Measurements from ENCODE around the gene ZBTB44. TPM values are rescaled to one million over a fixed set of nuclear protein-coding genes. Genes with fewer than 3 reads are reported as not detected.

Gene ZBTB44
- polyA plus RNA-seq, 2 donors: 6.7 to 7.2 TPM

- 94 to 96% methylated on average over 11 of the region's 11 CpGs for WGBS, 2 donors
- peaks cover 0 to 46% of the 10 kb centered on the region in 2 donors for H3K36me3 ChIP-seq (ENCODE audit: control insufficient read depth in 2 of 2, insufficient read depth in 2 of 2, low read length in 1 of 2)
- H3K4me3 ChIP-seq (ENCODE audit: low read depth in 1 of 2, low read length in 2 of 2): no peak overlapping the region
Measured at GRCh38 chr11:130204703-130205095, 110.0 kb downstream of the ZBTB44 start.

DNA sequence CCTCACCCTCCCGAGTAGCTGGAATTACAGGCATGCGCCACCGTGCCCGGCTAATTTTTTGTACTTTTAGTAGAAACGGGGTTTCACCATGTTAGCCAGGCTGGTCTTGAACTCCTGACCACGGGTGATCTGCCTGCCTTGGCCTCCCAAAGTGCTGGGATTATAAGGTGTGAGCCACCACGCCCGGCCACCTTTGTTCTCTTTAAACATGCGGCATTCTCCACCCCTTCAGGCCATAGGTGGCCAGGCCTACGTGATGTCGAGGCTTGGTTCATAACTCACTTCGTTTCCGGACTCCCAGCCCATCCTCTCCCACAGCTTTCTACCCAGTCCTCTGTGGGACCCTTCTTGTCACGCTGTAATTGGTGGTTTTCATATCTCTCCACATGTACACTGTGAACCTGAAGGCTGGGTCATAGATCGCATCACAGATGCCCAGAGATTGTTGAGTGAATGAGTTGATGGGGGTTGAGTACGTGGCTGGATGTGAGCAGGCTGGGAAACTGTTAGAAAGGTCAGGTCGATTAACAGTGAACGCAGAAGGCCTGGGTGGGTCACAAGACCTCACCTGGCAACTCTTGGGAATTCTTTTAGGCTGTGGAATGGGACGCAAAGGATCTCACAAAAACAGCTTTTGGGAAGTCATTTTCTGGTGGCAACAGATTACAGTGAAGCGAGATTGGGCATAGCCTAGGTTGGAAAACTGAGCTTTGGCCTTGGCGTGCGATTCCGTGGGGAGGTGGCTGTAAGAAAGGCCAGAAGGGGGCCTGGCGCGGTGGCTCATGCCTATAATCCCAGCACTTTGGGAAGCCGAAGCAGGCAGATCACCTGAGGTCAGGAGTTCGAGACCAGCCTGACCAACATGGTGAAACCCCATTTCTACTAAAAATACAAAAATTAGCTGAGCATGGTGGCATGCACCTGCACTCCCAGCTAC lies 110.7 kb downstream of the ZBTB44 start:
- no peaks in the 10 kb centered on the region for H3K9me3 ChIP-seq (ENCODE audit: control insufficient read depth in 2 of 2, insufficient read depth in 1 of 2, low read depth in 1 of 2, low read length in 1 of 2)
- H3K4me1 ChIP-seq (ENCODE audit: control insufficient read depth in 2 of 2, insufficient read depth in 2 of 2, low read length in 1 of 2): no peaks in the 10 kb centered on the region
- H3K27me3 ChIP-seq (ENCODE audit: control insufficient read depth in 1 of 2, insufficient read depth in 2 of 2, low read length in 2 of 2): no peaks in the 10 kb centered on the region
- no peak overlapping the region for H3K27ac ChIP-seq (ENCODE audit: low read depth in 2 of 2, low read length in 1 of 2)
- no peak overlapping the region for H3K4me3 ChIP-seq (ENCODE audit: low read depth in 1 of 2, low read length in 2 of 2)
- 87 to 92% methylated on average over 27 of the region's 27 CpGs for WGBS, 2 donors
- peaks cover 0 to 49% of the 10 kb centered on the region in 2 donors for H3K36me3 ChIP-seq (ENCODE audit: control insufficient read depth in 2 of 2, insufficient read depth in 2 of 2, low read length in 1 of 2)

More at GRCh38 chr11:130204703-130205095, 110.0 kb downstream of the ZBTB44 start:
- Histone ChIP-seq H3K27ac (ENCODE audit: low read depth in 2 of 2, low read length in 1 of 2) (no peak overlapping the region), H3K4me1 (ENCODE audit: control insufficient read depth in 2 of 2, insufficient read depth in 2 of 2, low read length in 1 of 2) (no peaks in the 10 kb centered on the region), H3K27me3 (ENCODE audit: control insufficient read depth in 1 of 2, insufficient read depth in 2 of 2, low read length in 2 of 2) (no peaks in the 10 kb centered on the region), H3K9me3 (ENCODE audit: control insufficient read depth in 2 of 2, insufficient read depth in 1 of 2, low read depth in 1 of 2, low read length in 1 of 2) (no peaks in the 10 kb centered on the region)

- Histone ChIP-seq H3K4me3 (ENCODE audit: low read depth in 1 of 2, low read length in 2 of 2) (no peak overlapping the region), H3K36me3 (ENCODE audit: control insufficient read depth in 2 of 2, insufficient read depth in 2 of 2, low read length in 1 of 2) (peaks cover 0 to 46% of the 10 kb centered on the region in 2 donors), H3K27me3 (ENCODE audit: control insufficient read depth in 1 of 2, insufficient read depth in 2 of 2, low read length in 2 of 2) (no peaks in the 10 kb centered on the region), H3K4me1 (ENCODE audit: control insufficient read depth in 2 of 2, insufficient read depth in 2 of 2, low read length in 1 of 2) (no peaks in the 10 kb centered on the region), H3K9me3 (ENCODE audit: control insufficient read depth in 2 of 2, insufficient read depth in 1 of 2, low read depth in 1 of 2, low read length in 1 of 2) (no peaks in the 10 kb centered on the region), H3K27ac (ENCODE audit: low read depth in 2 of 2, low read length in 1 of 2) (no peak overlapping the region)
- 85% methylated on average over 24 to 25 of the region's 25 CpGs for WGBS, 2 donors
Measured at GRCh38 chr11:130202818-130203689, 111.7 kb downstream of the ZBTB44 start.

DNA sequence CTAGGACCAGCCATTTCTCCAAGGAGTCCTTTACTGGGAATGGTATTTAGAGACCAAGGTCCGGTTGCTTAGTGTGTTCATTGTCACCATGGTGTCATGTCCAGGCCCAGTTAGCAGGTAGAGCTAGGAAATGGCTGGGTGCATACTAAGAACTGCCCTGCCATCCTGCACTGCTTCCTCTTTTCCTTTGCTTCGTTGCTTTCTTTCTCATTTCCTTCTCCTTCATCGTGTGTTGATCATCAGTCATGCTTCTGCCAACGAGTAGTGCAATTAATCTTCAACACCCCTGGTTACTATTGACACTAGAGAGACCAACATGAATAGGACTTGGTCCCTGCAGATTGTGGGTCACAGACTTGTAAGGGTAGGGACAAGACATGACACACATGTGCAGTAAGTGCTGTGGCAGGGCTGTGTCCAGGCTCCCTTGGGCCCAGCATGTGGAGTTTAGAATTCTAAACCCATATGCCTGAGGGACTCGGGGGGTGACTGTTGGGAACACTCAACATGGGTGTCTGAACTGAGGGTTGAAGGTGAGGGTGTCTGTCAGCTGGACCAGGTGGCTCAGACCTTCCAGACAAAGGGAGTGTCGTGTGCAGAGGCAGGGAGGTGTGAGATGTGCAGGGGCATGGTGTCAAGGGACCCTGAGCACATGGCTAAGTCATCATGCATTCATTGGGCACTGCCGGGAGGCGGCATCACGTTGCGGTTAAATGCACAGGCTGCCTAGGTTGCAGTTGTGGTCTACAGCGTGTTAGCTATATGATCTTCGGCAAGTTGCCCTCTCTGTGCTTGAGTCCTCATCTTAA lies 112.5 kb downstream of the ZBTB44 start:
- Histone ChIP-seq H3K9me3 (ENCODE audit: control insufficient read depth in 2 of 2, insufficient read depth in 1 of 2, low read depth in 1 of 2, low read length in 1 of 2) (no peaks in the 10 kb centered on the region), H3K27ac (ENCODE audit: low read depth in 2 of 2, low read length in 1 of 2) (no peak overlapping the region), H3K4me3 (ENCODE audit: low read depth in 1 of 2, low read length in 2 of 2) (no peak overlapping the region), H3K27me3 (ENCODE audit: control insufficient read depth in 1 of 2, insufficient read depth in 2 of 2, low read length in 2 of 2) (no peaks in the 10 kb centered on the region), H3K4me1 (ENCODE audit: control insufficient read depth in 2 of 2, insufficient read depth in 2 of 2, low read length in 1 of 2) (no peaks in the 10 kb centered on the region), H3K36me3 (ENCODE audit: control insufficient read depth in 2 of 2, insufficient read depth in 2 of 2, low read length in 1 of 2) (peaks cover 3 to 49% of the 10 kb centered on the region in 2 donors)
- WGBS, 2 donors: 73 to 79% methylated on average over 12 of the region's 12 CpGs

- Histone ChIP-seq H3K4me1 (ENCODE audit: control insufficient read depth in 2 of 2, insufficient read depth in 2 of 2, low read length in 1 of 2) (no peaks in the 10 kb centered on the region), H3K27me3 (ENCODE audit: control insufficient read depth in 1 of 2, insufficient read depth in 2 of 2, low read length in 2 of 2) (no peaks in the 10 kb centered on the region), H3K36me3 (ENCODE audit: control insufficient read depth in 2 of 2, insufficient read depth in 2 of 2, low read length in 1 of 2) (peaks cover 3 to 56% of the 10 kb centered on the region in 2 donors), H3K27ac (ENCODE audit: low read depth in 2 of 2, low read length in 1 of 2) (no peak overlapping the region), H3K9me3 (ENCODE audit: control insufficient read depth in 2 of 2, insufficient read depth in 1 of 2, low read depth in 1 of 2, low read length in 1 of 2) (no peaks in the 10 kb centered on the region), H3K4me3 (ENCODE audit: low read depth in 1 of 2, low read length in 2 of 2) (no peak overlapping the region)
- 94 to 95% methylated on average over 7 of the region's 7 CpGs for WGBS, 2 donors
Measured at GRCh38 chr11:130201026-130201425, 113.7 kb downstream of the ZBTB44 start.

DNA sequence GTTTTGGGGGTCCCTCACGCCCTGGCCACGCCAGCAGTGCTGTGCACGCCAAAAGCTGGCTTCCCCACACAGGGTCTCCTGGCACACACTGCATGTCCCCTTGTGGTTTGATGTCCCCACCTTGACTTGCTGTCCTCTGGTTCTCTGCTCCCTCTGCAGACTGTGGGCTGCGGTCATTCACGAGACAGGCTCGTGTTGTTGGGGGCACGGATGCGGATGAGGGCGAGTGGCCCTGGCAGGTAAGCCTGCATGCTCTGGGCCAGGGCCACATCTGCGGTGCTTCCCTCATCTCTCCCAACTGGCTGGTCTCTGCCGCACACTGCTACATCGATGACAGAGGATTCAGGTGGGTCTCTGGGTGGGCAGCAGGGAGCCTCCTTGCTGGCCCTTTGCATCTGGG lies 114.9 kb downstream of the ZBTB44 start:
- 91 to 96% methylated on average over 12 of the region's 12 CpGs for WGBS, 2 donors
- H3K4me1 ChIP-seq (ENCODE audit: control insufficient read depth in 2 of 2, insufficient read depth in 2 of 2, low read length in 1 of 2): no peaks in the 10 kb centered on the region
- no peaks in the 10 kb centered on the region for H3K9me3 ChIP-seq (ENCODE audit: control insufficient read depth in 2 of 2, insufficient read depth in 1 of 2, low read depth in 1 of 2, low read length in 1 of 2)
- no peak overlapping the region for H3K4me3 ChIP-seq (ENCODE audit: low read depth in 1 of 2, low read length in 2 of 2)
- H3K27me3 ChIP-seq (ENCODE audit: control insufficient read depth in 1 of 2, insufficient read depth in 2 of 2, low read length in 2 of 2): no peaks in the 10 kb centered on the region
- peaks cover 3 to 59% of the 10 kb centered on the region in 2 donors for H3K36me3 ChIP-seq (ENCODE audit: control insufficient read depth in 2 of 2, insufficient read depth in 2 of 2, low read length in 1 of 2)
- H3K27ac ChIP-seq (ENCODE audit: low read depth in 2 of 2, low read length in 1 of 2): no peak overlapping the region

- Histone ChIP-seq H3K4me3 (ENCODE audit: low read depth in 1 of 2, low read length in 2 of 2) (no peak overlapping the region), H3K9me3 (ENCODE audit: control insufficient read depth in 2 of 2, insufficient read depth in 1 of 2, low read depth in 1 of 2, low read length in 1 of 2) (no peaks in the 10 kb centered on the region), H3K36me3 (ENCODE audit: control insufficient read depth in 2 of 2, insufficient read depth in 2 of 2, low read length in 1 of 2) (peaks cover 3 to 67% of the 10 kb centered on the region in 2 donors), H3K27me3 (ENCODE audit: control insufficient read depth in 1 of 2, insufficient read depth in 2 of 2, low read length in 2 of 2) (no peaks in the 10 kb centered on the region), H3K27ac (ENCODE audit: low read depth in 2 of 2, low read length in 1 of 2) (no peak overlapping the region), H3K4me1 (ENCODE audit: control insufficient read depth in 2 of 2, insufficient read depth in 2 of 2, low read length in 1 of 2) (no peaks in the 10 kb centered on the region)
- WGBS, 2 donors: 89 to 95% methylated on average over 15 of the region's 15 CpGs
Measured at GRCh38 chr11:130198964-130199363, 115.8 kb downstream of the ZBTB44 start.

- Histone ChIP-seq H3K27ac (ENCODE audit: low read depth in 2 of 2, low read length in 1 of 2) (no peak overlapping the region), H3K4me1 (ENCODE audit: control insufficient read depth in 2 of 2, insufficient read depth in 2 of 2, low read length in 1 of 2) (no peaks in the 10 kb centered on the region), H3K36me3 (ENCODE audit: control insufficient read depth in 2 of 2, insufficient read depth in 2 of 2, low read length in 1 of 2) (peaks cover 3 to 65% of the 10 kb centered on the region in 2 donors), H3K4me3 (ENCODE audit: low read depth in 1 of 2, low read length in 2 of 2) (no peak overlapping the region), H3K27me3 (ENCODE audit: control insufficient read depth in 1 of 2, insufficient read depth in 2 of 2, low read length in 2 of 2) (no peaks in the 10 kb centered on the region), H3K9me3 (ENCODE audit: control insufficient read depth in 2 of 2, insufficient read depth in 1 of 2, low read depth in 1 of 2, low read length in 1 of 2) (no peaks in the 10 kb centered on the region)
- WGBS, 2 donors: 85 to 87% methylated on average over 22 of the region's 22 CpGs
Measured at GRCh38 chr11:130198292-130198691, 116.4 kb downstream of the ZBTB44 start.
